NCI-H1436 treated with DMSO at 0.1 percent for 48 hours (cell line): Measurements from ENCODE around the gene RASA3.

Source experiments
- DNase-seq: peaks from one replicate; lab custom pipeline; 2025; lab: John Stamatoyannopoulos, UW

The RASA3 gene

DNA sequence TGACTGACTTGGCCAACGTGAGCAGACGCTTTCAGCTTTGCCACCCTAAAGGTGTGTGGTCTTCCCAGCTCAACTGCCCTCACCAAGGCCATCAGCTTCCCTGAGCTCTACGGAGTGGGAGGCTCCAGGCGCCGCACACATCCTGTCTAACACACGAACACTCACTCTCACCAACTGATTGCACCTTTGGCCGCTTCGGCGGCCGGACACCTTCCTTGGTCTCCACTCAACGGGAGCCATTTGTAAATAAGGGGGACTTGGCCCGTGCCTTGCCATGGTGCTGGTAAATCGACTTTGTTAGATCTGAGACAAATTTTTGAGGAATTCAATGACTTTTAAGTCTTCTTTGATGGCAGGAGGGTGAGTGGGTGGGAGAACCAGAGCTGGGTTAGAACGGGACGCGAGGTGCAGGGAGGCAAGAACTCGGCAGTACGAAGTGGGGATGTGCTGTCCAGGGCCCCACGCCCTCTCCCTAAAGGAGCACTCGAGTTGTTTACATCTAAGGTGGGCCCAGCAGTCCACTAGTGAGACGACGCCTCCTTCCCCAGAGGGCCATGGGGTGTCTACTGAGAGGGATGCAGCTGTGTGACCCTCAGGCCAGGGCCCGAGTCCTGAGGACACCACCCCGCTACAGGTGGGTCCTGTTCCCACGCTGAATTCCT lies 163.0 kb downstream of the RASA3 start:
- no peak for DNase-seq

DNA sequence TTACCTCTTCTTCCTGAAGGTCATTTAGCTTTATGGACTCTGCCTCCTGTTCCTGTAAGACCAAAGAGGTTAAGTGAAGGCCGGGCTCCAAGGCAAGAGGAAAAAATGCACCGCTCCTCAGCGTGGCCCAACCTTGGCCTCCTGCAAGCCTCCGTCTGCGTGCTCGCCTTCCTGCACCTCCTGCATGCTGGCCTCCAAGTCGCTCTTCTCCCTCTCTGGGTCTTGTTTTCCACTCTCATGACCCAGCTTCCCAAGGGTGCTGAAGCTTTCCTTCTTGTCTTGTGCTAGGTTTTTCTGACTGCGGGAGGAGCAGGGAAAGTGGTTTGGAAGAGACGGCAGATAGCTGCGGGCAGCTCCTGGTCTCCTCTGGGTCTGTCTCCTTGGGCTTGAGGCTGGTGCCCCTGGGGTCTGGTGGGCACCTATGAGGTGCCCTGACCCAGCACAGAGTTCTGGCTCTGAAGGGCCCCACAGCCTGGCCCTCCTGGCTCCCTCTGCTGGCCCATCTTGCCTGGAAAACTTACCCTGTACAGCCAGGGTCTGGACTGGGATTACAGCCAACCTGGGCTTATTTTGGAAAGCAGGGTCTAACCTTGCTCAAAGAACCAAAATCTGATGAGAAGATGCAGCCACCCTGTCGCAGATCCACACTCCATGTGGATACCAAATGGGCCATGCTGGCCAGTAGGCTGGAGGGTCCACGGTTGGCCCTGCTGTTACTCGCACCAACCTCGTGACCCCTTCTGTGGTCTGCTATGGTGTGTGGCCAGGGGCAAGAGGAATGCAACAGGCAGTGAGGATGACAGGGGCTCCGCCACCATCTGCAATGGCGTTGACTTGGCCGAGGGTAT lies 163.7 kb downstream of the RASA3 start:
- no peak for DNase-seq

DNA sequence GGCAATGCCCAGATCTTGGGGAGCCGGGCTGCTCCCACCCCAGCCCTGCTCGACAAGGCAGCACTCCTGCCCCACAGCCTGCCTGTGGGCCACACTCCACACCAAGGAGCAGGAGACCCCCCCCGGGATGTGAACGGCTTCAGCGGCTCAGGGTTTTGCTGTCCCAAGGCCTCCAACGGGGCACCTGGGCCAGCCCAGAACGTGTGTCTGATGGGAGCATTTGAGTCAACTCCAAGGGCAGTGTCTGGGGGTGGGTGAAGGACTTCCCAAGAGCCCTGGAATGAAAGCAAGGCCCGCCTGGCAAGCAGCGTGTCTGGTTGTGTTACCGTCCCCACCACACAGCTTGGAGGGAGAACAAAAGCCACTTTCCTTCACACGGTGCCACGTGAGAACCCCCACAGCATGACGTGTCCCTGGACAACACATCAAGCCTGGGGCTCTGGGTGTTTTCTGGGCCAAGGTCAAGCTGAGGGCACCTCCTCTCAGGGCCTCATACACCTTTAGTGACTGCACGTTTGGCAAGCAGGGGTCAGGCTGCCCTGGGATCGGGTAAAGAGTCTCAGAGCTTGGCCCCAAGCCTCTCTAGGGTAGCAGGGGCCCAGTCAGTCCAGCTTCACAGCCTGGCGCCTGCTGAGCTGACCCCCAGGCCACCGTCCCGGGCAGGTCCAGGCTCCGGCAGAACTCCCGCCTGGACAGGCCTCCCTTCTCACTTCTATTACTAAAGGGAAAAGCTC lies 164.5 kb downstream of the RASA3 start:
- no peak for DNase-seq

DNA sequence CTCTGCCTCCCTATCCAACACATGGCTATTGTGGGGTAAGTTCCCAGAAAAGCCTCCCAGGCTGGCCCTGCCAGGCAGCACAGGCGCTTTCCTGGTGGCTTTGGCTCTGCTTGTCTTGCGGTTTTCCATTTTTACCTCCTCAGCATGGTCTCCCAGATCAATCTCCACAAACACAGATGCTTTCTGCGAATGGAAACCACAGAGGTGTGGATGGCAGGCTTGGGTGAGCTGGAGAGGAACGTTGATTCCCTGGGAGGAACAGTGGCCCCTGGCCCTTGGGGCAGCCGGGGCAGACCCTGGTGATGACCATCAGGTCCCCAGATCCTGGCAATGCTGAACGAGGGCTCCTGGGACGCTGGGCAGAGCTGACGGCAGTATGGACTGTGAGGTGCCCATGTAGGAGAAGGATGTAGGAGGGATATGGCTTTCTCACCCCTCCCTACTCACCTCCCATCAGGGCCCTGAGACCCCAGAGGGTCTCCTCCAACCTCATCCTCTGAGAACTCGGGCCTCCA lies 165.2 kb downstream of the RASA3 start:
- no peak for DNase-seq

DNA sequence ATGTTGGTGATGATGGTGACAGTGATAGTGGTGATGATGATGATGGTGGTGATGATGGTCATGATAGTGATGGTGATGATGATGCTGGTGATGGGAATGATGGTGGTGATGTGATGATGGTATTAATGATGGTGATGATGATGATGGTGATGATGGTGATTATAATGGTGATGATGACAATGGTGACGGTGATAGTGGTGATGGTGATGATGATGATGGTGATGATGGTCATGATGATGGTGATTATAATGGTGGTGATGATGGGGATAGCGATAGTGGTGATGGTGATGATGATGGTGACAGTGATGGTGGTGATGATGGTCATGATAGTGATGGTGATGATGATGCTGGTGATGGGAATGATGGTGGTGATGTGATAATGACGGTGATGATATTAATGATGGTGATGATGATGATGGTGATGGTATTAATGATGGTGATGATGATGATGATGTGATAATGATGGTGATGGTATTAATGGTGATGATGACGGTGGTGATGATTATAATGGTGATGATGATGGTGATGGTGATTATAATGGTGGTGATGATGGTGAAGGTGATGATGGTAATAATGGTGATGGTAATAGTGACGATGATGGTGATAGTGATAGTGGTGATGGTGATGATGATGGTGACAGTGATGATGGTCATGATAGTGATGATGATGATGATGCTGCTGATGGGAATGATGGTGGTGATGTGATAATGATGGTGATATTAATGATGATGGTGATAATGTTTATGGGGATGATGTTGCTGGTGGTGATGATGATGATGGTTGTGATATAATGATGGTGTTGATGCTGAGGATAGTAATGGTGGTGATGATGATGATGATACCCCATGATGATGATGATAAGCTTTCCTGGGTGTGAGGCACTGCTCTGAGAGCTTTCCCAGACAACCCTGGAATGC lies 166.2 kb downstream of the RASA3 start:
- no peak for DNase-seq

DNA sequence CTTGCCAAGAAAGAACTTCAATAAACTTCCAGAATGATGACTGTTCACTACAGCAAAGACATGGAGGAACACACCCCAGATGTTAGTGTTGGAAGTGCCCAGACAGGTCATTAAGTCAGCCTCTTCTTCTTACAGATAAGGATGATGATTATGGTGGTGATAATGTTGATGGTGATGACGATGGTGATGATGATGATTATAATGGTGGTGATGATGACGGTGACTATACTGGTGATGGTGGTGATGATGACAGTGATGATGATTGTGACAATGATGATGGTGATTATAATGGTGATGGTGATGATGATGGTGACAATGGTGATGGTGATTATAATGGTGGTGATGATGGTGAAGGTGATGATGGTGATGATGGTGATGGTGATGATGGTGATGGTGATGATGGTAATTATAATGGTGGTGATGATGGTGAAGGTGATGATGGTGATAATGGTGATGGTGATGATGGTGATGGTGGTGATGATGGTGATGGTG lies 167.0 kb downstream of the RASA3 start:
- DNase-seq: no peak

DNA sequence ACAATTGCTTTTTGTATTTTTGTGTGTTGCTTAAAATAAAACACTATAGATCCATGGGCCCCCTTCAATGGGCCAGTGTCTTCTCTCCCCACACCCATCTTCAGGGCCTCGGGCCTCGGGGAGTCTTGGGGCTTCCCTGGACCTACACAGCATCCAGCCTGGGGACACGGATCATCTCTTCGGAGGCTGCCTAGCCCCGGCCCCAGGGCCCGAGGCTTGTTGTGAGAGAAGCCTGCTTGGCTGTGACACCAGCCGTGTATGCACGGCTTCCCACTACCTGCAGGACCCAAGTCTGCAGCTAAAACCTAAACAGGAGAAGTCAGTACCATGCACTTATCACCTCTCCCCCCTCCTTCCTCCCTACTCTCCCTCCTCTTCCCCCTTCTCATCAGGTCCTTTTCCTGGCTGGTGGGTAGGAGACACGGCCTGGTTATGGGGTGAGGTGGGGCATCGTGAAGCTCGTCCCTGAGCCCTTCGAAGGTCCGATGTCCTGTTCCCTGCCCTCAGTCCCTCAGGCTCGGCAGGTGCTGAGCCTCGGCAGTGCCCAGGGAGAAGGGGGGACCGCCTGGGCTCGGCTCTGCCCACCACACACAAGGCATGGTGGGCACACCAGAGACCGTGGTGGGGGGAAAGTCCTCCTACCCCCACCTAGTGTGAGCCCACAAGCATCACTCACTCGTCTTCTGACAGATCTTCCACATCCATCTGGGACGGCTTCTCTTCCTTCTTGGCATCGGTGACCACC lies 168.0 kb downstream of the RASA3 start:
- no peak for DNase-seq

DNA sequence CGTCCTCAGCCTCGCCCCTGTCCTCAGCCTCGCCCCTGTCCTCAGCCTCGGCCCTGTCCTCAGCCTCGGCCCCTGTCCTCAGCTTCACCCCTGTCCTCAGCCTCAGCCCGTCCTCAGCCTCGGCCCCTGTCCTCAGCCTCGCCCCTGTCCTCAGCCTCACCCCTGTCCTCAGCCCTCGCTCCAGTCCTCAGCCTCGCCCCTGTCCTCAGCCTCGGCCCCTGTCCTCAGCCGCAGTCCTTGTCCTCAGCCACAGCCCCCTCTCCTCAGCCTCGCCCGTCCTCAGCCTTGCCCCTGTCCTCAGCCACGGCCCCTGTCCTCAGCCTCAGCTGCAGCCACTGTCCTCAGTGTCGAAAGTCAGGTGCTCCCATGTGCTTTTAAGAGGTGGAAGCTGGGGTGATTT lies 169.0 kb downstream of the RASA3 start:
- no peak for DNase-seq

DNA sequence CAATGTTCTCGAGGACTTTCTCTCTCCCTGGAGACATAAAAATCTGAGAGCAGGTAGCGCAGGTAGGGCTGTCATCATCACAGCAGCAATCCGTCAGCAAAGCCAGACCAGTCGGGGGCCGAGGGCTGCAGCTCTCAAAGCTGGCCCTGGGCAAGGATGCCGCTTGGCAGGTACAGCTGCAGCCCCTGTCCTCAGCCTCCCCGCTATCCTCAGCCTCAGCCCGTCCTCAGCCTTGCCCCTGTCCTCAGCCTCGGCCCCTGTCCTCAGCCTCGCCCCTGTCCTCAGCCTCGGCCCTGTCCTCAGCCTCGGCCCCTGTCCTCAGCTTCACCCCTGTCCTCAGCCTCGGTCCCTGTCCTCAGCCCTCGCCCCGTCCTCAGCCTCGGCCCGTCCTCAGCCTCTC lies 169.4 kb downstream of the RASA3 start:
- DNase-seq: no peak

DNA sequence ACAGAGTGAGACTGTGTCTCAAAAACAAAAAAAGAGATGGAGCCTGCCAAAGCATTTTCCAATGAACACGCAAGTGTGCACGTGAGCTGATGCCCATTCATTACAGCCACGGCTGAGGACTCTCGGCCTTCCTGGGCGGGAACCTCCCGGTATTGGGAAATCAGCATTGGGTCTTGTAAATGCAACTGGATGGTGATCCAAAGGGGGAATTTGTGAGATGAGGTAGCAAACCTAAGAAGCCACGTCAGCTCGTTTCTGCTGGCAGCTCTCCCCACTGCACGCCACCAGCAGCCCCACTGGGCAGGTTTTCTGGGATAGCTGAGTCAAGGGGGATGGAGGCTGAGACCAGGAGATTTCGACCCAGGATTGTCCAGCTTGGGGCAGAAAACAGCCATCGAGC lies 170.0 kb downstream of the RASA3 start:
- no peak for DNase-seq

DNA sequence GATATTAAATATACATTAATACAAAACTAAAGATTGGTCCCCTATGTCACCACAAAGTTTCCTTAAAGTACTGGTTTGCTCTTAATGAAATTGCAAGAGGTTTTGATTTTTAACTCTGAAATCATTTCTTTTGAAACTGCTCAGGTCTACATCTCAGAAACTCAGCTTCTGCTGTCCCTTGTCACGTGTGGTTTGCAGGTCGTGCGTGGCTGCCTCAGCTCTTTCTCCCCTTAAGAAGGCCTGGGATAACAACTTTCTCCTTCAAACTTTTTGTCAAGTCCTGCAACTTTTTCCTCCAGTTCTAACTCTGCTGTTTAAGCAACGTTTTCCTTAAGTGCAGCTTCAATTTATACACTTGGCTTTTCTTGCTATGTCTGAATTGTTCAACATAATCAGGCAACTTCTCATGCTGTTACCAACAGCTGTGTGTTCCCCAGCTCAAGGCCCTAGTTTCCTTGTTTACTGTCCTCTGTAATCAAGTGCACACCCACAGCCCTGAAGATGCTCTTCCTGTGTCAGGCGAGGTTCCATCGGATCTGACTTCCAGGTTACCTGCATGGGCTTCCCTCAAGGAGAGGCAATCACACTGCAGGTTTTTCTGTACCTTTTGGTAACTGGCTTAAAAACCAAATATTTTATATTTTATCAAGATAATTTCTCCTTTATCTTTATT lies 172.0 kb downstream of the RASA3 start:
- no peak for DNase-seq

DNA sequence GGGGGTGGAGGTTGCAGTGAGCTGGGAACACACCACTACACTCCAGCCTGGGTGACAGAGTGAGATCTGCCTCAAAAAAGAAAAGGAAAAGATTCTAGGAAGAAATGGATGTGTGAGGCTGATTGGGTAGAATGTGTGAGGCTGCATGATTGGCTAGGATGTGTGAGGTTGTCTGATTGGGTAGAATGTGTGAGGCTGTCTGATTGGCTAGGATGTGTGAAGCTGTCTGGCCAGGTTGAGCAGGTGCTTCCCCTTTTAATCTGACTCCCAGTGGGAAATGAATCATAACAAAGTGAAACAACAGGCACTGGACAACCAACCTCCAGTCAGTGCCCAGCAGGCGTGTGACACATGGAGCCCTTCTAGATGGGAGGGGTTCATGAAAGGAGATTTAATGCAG lies 173.2 kb downstream of the RASA3 start:
- DNase-seq: no peak

DNA sequence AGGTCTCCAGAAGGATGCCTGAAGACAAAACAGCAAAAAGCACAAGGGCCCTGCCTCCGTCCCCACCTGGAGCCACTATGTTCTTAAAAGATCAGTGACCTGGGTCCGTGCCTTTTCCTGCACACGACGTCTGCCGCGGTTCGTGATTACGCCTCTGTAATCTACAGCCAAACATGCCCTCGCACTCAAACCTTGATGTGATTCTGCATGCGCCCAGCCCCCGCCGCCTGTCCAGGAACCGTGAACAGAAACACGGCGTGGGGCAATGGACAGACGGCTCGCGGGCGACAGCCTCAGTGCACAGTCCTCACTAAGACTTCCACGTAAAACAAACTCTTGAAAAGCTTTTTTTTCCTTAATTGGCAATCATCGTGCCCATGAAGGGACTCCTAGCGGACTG lies 174.1 kb downstream of the RASA3 start:
- DNase-seq: no peak

DNA sequence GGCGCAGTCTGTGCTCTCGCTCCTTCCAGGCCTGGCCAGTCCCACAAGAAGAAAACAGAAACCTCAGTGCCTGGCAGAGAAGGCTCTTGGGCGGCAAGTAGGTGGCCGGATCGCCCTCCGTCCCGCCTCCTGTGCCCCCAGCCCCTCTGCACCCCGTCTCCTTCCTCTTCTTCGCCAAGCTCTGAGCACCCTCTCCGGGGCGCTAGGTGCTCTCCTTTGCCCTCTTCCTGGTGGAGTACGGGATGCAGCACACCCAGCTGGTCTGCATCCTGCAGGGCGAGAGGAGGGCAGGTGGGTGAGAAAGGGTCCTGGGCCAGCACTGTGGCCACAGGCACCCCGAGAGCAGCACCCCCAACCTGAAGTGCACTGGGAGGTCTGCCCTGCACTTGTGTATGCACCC lies 175.9 kb downstream of the RASA3 start:
- no peak for DNase-seq

DNA sequence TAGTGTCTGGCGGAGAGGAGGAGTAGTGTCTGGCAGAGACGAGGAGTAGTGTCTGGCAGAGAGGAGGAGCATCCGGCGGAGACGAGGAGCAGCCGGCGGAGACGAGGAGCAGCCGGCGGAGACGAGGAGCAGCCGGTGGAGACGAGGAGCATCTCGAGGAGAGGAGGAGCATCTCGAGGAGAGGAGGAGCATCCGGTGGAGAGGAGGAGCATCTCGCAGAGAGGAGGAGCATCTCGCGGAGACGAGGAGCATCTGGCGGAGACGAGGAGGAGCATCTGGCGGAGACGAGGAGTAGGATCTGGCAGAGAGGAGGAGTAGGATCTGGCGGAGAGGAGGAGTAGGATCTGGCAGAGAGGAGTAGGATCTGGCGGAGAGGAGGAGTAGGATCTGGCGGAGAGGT lies 176.7 kb downstream of the RASA3 start:
- DNase-seq: no peak

DNA sequence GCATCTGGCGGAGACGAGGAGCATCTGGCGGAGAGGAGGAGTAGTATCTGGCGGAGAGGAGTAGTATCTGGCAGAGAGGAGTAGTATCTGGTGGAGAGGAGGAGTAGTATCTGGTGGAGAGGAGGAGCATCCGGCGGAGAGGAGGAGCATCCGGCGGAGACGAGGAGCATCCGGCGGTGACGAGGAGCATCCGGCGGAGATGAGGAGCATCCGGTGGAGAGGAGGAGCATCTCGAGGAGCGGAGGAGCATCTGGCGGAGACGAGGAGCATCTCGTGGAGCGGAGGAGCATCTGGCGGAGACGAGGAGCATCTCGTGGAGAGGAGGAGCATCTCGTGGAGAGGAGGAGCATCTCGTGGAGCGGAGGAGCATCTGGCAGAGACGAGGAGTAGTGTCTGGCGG lies 177.2 kb downstream of the RASA3 start:
- no peak for DNase-seq

DNA sequence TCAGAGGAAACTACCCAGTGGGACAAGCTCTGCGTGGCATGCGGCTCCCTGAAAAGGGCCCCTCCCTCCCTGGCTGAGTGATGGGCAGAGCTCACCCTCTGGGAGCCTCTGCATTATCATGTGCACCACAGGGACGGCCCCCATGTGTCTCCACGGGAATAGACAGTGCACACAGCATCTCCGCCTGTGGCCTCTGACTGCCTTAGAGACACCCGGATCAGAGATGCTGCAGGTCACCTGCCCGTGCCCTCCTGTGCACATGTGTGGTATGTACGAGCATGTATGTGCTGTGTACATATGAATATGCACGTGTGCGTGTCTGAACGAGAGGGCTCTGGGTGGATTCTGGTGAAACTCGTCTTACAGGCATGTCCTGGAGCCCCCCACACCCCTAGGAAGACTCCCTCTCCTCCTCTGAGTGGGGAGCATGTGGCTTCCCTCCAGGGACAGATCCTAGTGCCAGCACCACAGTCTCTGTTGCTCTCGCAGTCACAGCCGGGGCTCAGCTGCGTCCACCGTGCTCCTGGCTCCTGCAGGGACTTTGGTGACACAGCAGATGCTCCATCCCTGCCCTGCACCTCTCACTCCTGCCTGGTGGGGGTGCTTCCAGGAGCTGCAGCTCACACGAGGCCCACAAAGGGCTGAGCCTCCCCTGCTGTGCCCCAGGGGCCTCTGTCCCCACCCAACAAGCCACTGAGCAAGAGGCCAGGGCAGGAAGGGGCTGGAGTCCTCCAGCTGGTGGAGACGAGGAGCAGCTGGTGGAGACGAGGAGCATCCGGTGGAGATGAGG lies 178.2 kb downstream of the RASA3 start:
- no peak for DNase-seq

DNA sequence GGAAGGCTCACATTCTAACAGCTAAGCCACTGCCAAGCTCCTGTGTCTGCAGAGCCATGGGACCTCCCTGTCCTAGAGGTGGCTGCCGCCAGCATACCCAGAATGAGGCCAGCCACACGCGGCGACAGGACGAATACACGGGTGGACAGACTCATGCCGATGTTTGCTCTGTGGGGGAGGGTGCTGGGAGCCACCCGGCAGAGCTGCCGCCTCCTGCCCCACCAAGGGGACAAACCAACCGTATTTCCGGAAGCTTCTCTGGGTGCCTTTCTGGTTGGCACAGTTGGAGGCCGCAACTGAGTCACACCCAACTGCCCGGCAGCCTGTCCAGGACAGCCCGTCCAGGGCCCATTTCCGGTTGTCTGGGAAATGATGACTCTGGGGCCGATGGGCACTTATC lies 178.9 kb downstream of the RASA3 start:
- DNase-seq: no peak

DNA sequence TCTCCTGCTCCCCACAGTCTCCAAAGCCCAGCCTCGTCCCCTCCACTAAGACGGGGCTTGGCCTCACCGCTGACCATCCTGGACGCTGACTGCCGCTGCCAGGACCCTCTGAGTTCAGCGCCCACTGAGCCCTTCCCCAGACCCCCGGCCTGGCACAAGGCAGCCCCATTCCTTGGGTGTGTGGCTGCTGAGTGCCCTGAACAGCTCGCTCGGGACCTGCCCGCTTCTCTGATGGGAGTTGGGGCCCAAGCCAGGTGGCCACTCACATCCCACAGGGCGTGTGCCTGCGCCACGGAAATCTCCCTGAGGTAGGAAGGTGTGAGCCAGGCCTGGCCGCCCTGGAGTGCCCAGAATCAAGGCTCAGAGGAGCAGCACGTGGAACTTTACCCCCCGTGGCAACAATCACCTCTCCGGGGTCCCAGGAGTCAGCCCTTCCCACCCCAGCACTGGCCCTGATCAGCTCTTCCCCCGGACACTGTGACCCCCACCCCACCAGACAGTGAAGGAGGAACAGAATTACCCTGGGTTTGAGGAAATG lies 179.4 kb downstream of the RASA3 start:
- DNase-seq: no peak
